ENCODE data around the gene EIF2AK3.

- no peak for TF ChIP-seq ELK1 (IDR thresholded peaks at IDR 0.05; ENCODE audit: low read depth, low read length)
- TF ChIP-seq GATA3 (IDR thresholded peaks at IDR 0.05; ENCODE audit: borderline replicate concordance), result no peak
- TF ChIP-seq USF2 (IDR thresholded peaks at IDR 0.05), result no peak
- no peak for TF ChIP-seq EP300 (IDR thresholded peaks at IDR 0.05)
- no peak for TF ChIP-seq CHD2 (IDR thresholded peaks at IDR 0.05; ENCODE audit: low read length, partially characterized antibody)
- TF ChIP-seq CTCF (IDR thresholded peaks at IDR 0.05), result no peak
- no peak for TF ChIP-seq RFX5 (IDR thresholded peaks at IDR 0.05)
- TF ChIP-seq CBX8 (IDR thresholded peaks at IDR 0.05), result no peak
- no peak for TF ChIP-seq POLR2A (IDR thresholded peaks at IDR 0.05; ENCODE audit: low read length)
- TF ChIP-seq JUN (IDR thresholded peaks at IDR 0.05), result no peak
- TF ChIP-seq MAZ (IDR thresholded peaks at IDR 0.05; ENCODE audit: borderline replicate concordance, low read depth, low read length), result no peak
Measured at GRCh38 chr2:88624477-88624876, 2.8 kb downstream of the EIF2AK3 start.

Measured in A549 (cell line).